KOPT-K1 (cell line): Measurements from ENCODE around the gene MEOX1.

Experiments
- H3K27ac ChIP-seq: fragments of 200-600 bp; sonication (generic); 2 replicates; pipeline ENCODE4 v1.5.1; 2016; ENCODE audit warnings: antibody characterized with exemption, mild to moderate bottlenecking, low read depth, low read length; ENCODE audit not compliant: poor library complexity, severe bottlenecking
- H3K36me3 ChIP-seq: fragments of 200-600 bp; sonication (generic); 2 replicates; pipeline ENCODE4 v1.5.1; 2017; ENCODE audit warnings: antibody characterized with exemption, mild to moderate bottlenecking, low read length, moderate library complexity; ENCODE audit not compliant: insufficient read depth
- H3K9me3 ChIP-seq: fragments of 200-600 bp; sonication (generic); 2 replicates; pipeline ENCODE4 v1.5.1; 2017; ENCODE audit warnings: antibody characterized with exemption, low read length, mild to moderate bottlenecking; ENCODE audit not compliant: insufficient read depth, poor library complexity, severe bottlenecking

Gene MEOX1

DNA sequence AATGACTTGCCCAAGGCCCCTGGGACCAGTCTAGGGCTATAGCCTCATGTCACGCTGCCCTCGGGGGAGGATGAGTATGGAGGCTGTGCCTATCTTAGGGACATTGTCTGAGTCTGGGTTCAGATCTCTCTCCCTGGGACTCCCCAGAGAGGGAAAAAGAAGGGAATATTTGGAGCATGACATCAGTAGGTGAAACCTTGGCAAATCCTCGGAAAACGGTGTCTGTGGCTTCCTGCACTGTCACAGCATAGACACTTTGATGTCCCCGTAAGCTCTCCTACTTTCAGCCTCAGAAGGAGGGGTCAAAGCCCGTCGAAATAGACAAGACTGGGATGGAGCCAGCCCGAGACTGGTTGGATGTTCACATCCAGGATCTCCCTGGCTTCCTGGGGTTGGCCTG lies 11.3 kb downstream of the MEOX1 start:
- Histone ChIP-seq H3K9me3 (no peaks in the 10 kb centered on the region), H3K36me3 (no peaks in the 10 kb centered on the region), H3K27ac (no peak overlapping the region)

DNA sequence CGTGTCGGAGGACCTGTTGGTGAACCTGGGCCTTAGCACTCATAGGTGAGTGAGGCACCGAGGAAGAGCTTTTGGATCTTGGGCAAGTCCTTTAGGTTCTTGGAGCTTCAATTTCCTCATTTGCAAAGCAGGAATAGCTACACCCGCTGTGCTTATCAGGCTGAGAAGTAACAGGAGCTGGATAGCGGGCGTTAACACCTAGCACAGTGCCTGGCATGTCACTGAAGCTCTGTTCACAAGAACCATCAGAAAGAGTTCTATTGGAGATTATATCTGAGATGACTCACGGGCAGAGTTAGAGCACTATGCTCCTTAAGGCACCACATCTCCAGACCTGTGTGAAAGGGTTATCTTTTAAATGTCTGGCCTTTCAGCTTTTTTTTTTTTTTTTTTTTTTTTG lies 12.8 kb downstream of the MEOX1 start:
- H3K27ac ChIP-seq = no peak overlapping the region
- H3K9me3 ChIP-seq = no peaks in the 10 kb centered on the region
- no peaks in the 10 kb centered on the region for H3K36me3 ChIP-seq

DNA sequence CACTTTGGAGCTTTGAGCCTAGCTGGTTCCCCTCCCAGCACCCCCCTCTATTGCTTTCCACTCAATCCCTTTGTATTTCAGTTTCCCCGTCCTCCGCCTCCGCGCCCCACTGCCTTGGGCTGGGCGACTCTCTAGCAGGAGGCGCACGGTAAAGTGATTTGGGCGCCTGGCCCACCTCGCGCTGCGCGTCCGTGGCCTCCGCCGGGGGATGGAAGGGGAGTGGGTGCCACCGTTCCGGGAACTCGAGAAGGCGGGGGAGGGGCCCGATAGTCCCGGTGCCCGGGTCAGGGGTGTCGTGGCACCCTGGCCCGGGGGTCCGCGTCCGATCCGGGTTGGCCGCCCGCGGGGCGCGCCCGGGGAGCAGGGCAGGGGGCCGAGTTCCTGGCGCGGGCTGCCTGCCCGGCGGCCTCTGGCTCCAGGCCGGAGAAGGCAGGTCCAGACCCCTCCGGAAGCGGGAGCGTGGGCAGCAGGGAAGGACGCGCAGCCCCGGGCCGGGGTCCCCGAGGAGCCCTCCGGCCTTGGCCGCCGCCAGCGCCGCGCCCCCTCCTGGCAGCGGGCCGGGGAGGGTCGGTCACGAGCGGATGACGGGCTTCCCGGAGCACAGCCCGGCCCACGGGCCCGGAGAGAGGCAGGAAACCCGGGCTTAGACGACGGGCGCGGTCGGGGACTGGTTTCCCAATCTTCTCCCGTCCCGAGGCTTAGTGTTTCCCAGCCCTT lies 15.8 kb downstream of the MEOX1 start:
- no peaks in the 10 kb centered on the region for H3K36me3 ChIP-seq
- no peak overlapping the region for H3K27ac ChIP-seq
- H3K9me3 ChIP-seq = no peaks in the 10 kb centered on the region

DNA sequence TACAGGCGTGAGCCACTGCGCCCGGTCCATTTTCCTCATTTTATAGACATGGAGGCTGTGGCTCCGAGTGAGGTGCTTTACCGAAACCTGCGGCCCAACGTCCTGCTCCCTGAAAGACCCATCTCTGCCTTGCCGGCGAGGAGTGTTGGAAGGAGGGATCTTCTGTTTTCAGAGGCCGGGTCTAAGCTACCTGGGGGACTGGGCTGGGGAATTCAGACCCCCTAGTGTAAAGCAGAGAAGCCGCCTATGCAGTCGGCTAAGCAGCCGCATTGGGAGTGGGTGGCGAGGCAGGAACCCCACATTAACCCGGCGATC lies 16.3 kb downstream of the MEOX1 start:
- no peaks in the 10 kb centered on the region for H3K9me3 ChIP-seq
- no peaks in the 10 kb centered on the region for H3K36me3 ChIP-seq
- no peak overlapping the region for H3K27ac ChIP-seq

DNA sequence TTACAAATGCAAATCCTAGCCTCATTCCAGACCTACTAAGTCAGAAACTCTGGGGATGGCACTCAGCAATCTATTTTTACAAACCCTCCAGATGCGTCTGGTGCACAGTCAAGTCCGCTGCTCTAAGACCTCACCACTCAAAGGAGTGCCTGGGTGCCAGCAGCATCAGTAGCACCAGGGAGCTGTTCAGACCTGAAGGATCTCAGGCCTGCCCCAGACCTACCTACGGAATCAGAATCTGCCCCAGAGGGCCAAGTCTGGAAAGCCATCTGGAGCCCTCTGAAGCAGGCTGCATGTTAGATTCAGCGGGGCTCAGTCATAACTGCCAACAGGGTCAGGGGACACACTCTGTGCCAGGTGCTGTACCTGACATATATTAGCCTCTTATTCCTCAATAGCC lies 17.6 kb downstream of the MEOX1 start:
- no peaks in the 10 kb centered on the region for H3K9me3 ChIP-seq
- H3K27ac ChIP-seq = no peak overlapping the region
- H3K36me3 ChIP-seq = no peaks in the 10 kb centered on the region

DNA sequence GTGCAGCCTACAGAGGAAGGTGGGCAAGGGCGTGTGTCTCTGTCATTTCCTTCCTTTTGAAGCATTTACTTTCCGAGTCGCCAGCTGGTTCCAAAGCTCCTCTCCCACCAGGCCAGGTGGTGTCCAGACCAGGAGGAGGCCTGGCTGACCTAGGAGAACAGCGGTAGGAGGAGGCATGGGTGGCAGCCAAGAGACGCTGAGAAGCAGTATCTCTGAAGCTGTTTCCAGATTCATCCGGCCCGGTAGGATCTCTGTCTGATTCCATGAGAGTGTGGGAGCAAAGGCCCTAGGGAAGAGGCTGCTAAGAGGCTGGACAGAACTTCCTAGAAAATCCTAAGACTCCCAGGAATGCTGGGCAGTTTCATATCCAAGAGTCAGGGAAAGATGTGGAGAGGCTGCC lies 20.3 kb downstream of the MEOX1 start:
- Histone ChIP-seq H3K9me3 (no peaks in the 10 kb centered on the region), H3K36me3 (no peaks in the 10 kb centered on the region), H3K27ac (no peak overlapping the region)

DNA sequence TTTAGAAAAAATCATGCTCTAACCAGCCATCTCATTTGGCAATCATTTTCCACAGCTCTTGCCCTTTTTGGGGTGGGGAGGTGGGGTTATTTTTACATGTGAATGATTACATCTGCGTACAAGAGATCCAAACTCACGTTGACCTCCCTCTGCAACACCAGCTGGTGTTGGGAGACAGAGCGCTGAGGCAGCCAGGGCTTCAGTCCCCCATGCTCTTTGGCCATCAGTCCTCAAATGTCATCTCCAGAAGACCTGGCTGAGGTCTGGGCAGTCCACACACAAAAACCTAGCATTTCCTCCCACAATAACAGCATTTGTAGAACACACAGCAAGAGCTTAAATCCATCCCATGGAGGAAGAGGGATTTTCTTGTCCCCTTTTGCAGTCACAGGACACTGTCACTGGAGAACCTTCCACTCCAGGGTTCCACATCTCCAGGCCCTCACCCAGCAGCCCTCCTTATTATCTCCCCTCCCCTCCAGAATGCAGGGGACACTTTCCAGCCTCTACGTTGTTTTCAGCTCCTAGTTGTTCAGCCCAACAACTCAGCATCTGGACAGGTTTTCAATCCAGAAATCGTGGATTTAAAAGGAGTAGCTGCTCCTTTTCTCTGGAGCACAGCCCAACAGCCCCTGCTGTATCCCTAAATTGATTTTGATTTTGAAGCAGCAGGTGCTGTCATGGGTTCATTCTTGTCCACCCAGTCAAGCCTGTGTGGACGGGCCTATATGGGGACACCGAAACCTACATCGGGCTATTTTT lies 21.1 kb downstream of the MEOX1 start:
- Histone ChIP-seq H3K27ac (no peak overlapping the region), H3K36me3 (no peaks in the 10 kb centered on the region), H3K9me3 (no peaks in the 10 kb centered on the region)

DNA sequence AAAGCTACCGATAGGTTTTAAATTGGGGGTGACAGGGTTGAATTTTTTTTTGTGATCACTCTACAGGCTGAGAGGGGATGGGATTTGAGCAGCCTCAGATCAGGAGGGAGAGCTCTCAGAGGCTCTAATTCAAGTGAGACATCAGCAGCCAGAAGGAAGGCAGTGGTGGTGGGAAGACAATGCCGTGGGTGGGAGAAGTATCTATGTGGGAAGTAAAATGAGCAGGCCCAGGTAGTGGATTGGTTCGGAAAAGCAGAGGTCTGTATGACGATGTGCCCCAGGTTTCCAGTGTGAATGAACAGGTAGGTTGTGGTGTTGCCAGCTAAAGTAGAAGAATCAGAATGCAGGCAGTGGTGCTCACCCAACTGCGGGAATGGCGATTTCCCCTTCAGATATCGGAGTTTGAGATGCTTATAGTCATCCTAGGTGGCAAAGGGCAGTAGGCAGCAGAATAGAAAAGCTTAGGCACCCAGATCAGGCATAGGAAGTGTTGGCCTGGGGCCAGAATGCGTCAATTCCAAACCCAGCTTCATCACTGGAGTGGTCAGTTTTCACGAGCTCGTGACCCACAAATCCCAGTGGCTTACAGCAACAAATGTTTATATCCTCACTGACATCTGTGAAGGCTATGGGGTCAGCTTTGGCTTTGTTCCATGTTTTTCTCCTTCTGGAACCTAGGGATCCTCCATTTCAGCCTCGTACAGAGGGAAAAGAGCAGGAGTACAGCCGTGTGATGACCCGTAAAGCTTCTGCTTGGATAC lies 24.0 kb downstream of the MEOX1 start:
- H3K9me3 ChIP-seq = no peaks in the 10 kb centered on the region
- no peaks in the 10 kb centered on the region for H3K36me3 ChIP-seq
- H3K27ac ChIP-seq = no peak overlapping the region

DNA sequence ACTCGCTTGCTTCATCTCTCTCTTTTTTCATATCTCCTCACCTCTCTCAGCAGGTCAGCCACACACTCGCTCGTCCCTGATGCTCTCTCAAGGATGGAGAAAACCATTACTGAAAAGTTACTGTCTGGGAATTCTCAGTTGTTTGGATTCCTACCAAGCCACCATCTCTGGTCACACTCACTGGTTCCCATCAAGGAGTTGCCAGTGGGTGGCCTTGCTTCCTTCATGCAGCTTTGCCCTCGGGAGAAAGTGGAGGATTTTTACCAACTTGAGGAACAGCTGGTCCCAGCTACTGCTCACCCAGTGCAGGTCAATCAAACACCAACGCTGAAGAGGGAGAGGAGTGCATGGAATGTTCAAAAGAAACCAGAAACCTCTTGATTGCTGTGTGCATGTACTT lies 25.3 kb downstream of the MEOX1 start:
- Histone ChIP-seq H3K9me3 (no peaks in the 10 kb centered on the region), H3K27ac (no peak overlapping the region), H3K36me3 (no peaks in the 10 kb centered on the region)

DNA sequence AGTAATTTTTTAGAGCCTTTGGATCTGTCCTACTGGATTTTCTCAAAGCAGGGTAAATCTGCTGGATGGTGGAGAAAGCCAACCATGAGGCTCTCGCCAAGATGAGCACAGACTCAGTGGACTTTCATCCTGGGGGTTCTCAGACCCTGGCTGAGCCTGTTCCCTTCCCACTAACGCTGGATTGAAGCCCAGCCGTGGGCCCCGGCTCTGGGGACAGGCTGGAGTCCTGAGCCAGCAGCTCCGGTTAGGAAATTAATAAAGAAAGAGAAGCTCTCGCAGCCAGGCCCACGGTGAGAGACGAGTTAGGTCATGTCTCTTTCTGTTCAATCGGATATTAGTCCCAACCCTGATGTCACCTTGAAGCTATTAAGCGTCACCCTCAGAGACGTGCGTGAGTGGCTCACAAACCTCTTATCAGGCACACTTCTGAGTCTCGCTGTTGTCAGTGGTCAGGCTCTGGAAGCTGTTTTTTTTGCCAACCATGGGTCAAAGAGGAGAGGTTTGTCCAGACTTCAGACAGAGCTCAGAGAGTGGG lies 27.1 kb downstream of the MEOX1 start:
- no peaks in the 10 kb centered on the region for H3K9me3 ChIP-seq
- H3K27ac ChIP-seq = no peak overlapping the region
- H3K36me3 ChIP-seq = no peaks in the 10 kb centered on the region

DNA sequence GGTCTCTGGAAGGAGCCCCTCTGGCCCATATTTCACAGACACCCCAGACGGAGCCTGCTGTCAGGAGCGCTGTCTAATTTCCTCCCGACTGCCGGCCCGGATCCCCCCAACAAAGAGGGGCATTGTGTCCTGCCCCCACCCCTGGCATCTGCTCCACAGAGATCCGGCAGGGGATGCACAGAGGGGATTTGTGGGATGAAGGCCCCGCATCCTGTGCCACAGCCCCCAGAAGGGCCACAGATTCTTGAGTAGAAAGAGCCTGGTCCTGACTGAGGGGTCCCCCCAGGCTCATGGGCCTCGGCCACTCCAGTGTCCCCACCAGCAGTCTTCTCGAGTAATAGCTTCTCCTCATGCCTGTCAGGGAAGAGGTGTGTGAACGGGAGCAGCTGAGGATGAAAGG lies 29.5 kb downstream of the MEOX1 start:
- no peaks in the 10 kb centered on the region for H3K9me3 ChIP-seq
- H3K36me3 ChIP-seq = no peaks in the 10 kb centered on the region
- H3K27ac ChIP-seq = no peak overlapping the region

DNA sequence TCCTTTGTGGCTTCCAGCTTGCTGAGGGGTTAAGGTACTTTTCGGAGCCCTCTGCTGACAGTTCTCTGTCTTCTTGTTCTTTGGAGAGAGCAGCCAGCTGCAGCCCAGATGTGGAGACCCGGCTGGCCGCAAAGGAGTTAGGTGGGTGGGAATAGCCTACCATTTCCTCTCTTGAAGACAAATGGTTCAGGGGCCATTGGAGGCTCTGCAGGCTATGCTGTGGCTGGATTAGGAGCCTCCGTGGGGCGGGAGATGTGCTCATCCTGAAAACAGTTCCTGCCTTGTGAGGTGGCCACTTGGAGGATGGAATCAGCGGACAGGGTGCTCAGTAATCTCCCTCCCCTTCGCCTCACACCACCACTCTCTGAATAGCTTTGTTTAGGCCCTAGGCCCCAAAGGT lies 30.3 kb downstream of the MEOX1 start:
- Histone ChIP-seq H3K27ac (no peak overlapping the region), H3K36me3 (no peaks in the 10 kb centered on the region), H3K9me3 (no peaks in the 10 kb centered on the region)

DNA sequence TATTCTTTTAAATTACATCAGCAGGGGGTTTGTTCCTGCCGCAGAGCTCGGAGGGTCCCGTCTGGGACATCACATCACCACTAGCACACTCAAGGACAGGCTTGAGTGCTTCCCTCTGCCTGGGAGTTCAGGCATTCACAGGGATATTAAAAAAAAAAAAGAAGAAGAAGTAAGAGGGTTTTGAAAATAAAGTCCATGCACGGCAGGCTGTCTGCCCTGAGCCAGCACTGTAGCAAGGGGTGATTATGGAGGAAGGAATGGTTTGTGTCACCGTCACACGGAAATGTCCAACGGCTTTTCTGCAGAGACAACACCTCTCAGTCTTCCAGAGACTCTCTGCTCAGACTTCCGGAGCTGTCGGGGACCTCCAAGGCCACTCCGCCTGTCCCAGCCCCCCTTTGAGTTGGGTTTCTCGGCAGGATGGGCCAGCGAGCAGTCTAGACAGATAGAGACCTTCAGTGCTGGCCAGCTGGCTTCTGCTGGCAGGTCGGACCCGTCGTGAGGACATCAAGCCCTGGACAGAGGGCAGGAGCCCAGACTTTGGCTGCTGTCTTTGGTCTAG lies 33.6 kb downstream of the MEOX1 start:
- no peaks in the 10 kb centered on the region for H3K36me3 ChIP-seq
- H3K27ac ChIP-seq = no peak overlapping the region
- H3K9me3 ChIP-seq = no peaks in the 10 kb centered on the region

DNA sequence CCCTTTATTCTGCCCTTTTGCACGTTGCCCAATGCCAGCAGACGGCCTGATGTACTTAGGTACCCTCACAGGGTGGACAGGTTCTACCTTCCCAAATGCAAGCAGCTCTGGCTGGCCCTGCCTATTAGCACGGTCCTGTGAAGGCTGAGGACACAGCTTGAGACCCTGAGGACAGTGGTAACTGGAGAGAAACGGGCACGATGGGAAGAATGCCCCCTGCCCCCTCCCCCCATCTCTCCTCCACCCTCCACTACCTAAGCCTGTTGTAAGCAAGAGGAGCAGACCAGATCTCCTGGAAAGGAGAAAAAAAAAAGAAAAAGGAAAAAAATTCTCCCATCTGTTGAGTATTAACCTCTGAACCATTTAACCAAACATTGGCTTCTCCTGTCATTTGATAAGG lies 34.1 kb downstream of the MEOX1 start:
- H3K36me3 ChIP-seq = no peaks in the 10 kb centered on the region
- no peak overlapping the region for H3K27ac ChIP-seq
- no peaks in the 10 kb centered on the region for H3K9me3 ChIP-seq

DNA sequence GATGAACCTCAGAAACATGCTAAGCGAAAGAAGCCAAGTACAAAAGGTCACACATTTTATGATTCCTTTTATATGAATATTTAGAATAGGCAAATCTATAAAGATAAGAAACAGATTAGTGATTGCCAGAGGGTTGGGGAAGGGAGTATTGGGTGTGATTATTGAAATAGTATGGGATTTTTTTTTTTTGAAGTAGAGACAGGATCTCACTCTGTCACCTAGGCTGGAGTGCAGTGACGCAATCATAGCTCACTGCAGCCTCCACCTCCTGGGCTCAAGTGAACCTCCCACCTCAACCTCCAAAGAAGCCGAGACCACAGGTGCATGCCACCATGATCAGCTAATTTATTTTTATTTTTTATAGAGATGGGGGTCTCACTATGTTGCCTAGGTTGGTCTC lies 35.7 kb downstream of the MEOX1 start:
- Histone ChIP-seq H3K36me3 (no peaks in the 10 kb centered on the region), H3K27ac (no peak overlapping the region), H3K9me3 (no peaks in the 10 kb centered on the region)
